NCI-H1048 (cell line): Measurements from ENCODE around the gene NEUROD2.

ENCODE experiments used
- DNase-seq: peaks from one replicate; lab custom pipeline; 2025; lab: John Stamatoyannopoulos, UW

NEUROD2 gene

DNA sequence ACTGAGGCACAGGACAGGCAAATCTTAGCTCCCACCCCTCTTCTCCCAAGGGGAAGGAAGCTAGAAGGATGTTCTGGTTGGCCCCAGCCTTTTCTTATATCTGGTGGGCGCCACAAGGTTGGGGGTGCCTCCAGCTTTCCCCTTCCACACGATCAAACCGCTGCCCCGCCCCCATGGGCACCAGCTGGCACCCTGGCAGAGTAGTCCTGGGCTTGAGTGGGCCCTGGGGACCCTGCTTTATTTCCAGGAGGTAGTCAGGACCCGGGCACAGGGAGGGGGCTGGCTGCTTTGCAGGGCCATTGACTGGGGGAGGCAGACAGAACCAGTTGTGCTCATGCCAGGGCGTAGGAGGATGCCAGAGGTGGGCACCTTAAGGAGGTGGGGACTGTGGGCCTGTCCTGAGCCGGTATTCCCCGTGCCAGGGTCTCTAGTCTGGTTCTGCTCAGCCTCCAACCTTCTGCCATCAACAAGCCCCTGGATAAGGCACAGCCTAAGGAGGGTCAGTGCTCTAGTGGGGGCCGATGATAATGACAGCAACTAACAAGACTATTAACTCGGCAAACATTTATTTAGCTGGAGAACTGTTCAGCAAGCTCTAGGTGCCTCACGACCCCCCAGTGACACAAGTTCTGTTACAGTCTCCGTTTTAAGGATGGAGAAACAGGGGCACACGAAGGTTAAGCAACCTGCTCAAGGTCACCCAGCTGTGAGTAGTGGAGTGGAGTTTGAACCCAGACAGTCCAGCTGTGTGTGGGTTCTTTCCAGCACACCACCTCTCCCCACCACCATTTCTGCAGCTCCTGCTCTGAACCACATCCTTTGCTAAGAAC lies 11.5 kb upstream of the NEUROD2 start:
- no peak for DNase-seq

DNA sequence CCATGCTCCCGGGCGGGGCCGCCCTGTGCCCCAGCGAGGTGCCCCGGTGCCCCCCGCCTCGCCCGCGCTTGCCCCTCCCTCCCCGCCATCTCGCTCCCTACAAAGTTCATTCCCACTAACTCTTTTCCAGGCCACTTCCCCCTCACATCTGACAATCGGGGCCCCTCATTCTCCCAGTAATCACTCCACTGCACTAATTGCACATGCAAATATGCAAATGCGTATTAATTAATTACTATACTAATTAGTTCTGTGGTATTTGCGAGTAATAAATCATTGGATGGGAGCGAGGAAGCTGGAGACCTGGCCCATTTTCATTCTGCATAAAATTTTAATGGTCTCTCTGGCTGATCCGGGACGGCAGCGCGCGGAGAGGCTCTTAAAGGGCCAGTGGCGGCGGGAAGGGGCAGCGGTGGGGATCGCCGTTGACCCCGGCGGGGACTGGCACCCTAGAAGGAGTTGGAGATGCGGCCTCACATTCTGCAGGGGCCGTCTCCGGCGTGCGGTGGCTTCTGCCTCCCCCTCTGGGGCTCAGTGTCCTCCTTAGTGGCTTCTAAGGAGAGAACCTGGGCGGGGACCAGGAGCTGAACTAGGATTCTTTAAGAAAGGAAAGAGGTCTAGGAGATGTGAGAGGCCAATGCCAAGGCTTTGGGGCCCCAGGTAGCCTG lies 10.7 kb upstream of the NEUROD2 start:
- DNase-seq: no peak

DNA sequence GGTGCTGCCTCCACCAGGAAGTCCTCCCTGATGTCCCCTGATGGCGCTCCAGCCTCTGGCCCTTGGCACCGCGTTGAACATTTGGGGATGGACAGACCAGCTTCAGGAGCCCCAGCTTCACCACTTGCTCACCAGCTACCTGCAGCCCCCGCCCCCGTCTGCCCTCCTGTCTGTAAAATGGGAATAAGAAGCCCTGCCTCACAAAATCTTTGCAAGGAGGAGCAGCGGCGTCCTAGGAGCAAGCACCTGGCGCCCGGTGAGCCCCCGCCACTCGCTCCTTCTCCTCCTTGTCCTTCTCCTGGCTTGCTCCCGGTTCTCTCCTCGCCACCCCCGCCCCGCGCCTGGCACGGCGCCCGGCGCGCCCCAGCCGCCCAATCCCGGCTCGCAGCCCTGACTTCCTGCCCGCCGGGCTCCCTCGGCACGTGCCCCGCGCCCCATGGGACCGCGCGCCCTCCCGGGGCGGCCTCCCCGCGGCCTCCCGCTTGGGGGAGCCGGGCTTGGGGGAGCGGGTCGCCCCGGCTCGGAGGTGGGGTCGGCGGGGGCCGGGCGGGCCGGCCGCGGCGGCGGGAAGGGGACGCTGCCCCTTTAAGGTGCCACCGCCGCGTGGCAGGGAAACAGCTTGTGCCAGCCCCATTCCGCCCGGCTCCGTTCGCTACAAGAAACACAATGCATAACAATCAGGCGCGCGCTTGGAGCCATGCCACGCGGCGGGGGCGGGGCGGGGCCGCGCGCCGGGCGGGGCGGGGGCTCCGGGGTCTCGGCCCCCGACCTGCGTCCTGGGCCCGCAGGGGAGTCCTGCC lies 9.9 kb upstream of the NEUROD2 start:
- no peak for DNase-seq

DNA sequence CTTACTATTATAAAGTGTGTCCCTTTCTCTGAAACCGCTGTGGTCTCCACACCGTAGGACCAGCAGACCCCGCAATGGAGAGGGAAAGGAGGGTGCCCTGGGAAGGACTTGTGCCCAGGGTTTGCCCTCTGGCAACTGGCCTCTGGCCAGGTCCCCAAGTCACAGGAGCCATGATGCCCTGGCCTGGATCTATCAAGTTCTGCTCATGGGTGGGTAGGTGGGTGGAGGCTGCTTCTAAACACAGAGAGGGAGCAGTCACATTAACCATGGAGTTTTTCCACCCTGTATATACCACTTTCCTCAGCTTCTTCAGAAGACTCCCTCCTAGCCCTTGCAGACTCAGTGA lies 9.4 kb upstream of the NEUROD2 start:
- DNase-seq: no peak

DNA sequence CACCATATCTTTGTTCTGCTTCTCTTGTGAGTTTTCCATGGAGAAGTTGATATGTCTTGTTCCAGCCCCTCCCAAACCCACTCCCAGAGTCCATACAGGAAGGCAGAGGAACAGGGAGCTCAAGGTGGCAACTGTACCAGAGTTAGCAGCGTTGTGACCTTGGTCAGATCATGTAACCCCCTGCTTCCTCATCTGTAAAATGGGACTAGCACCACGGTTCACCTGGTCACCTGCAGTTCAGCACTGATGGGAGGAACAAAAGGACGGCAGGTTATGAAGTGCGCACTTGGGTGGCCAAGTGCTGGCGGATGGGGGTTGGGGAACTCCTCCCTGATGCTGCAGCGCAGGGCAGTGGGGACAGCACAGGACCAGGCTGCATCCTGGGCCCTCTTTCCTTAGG lies 7.7 kb upstream of the NEUROD2 start:
- no peak for DNase-seq

DNA sequence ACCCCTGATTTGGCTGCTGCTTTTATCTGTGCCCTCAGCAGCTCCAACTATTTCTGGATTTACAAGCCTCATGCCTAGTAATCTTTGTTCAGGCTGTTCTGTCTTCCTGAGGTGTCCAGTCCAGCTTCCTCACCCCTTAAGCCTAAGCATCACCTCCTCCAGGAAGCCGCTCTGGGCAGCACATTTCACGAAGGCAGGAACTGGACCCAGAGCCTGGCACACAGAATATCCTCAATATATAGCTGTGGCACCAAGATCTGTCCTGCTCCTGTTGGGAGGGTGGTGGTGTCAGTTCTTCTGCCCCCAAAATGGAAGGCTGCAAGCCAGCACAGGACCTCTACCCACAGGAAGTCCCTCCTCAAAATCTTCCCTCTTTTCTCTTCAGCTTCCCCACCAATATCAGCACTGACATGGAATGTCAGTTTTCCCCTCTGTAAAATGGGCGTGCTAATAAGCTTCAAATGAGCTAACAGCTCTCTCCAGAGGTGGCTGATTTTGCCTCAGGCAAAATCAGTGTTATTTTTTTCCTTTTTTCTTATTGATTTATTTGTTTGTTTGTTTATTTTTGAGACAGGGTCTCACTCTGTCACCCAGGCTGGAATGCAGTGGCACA lies 6.9 kb upstream of the NEUROD2 start:
- DNase-seq: no peak

DNA sequence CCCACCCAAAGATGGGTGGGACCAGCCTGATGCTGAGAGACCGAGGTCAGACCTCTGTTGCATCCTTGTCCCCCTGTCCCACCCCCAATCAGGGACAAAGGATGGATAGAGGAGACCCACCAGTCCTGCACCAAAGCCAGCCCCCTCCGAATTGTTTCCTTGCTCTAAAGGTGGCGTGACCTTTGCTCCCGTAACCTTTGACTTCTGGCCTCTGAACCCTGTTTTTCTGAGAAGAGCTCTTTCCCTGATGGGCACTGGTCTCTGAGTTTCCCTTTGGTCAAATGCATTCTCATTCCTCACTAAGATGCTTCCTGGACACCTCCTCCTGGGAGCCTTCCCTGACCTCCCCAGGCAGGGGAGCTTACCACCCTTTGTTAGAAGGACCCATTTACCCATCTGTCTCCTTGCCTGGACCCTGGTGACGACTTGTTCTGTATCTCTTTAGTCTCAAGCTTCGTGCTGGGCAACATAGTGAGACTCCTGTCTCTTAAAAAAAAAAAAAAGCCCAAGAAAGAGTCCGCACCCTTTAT lies 5.3 kb upstream of the NEUROD2 start:
- no peak for DNase-seq

DNA sequence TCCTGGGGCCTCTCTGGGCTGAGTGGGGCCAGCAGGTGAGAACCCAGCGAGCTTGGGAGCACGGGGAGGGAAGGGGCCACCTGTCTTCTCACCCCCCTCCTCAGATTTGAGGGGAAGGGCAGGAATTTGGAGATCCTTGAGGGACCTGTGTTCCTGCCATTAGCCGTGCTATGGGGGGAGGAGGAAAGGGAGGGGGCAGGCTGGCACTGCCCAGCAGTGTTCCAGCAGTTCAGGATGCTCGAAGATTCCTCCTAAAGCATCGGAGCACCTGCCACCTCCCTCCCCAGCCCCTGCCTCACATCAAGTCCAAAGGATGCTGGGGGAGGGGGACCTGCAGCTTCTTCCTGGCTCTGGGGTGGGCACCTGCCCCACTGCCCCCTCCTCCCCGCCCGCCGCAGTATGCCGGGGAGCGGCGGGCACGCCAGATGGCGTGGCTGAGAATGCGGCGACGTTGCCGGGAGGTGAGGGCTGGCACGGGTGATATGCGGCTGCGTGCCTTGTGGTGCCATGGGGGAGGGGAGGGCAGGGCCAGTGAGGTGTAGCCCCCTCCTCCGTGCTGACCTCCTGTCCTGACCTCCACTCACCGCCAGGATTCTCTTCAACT lies 4.7 kb upstream of the NEUROD2 start:
- DNase-seq: no peak

DNA sequence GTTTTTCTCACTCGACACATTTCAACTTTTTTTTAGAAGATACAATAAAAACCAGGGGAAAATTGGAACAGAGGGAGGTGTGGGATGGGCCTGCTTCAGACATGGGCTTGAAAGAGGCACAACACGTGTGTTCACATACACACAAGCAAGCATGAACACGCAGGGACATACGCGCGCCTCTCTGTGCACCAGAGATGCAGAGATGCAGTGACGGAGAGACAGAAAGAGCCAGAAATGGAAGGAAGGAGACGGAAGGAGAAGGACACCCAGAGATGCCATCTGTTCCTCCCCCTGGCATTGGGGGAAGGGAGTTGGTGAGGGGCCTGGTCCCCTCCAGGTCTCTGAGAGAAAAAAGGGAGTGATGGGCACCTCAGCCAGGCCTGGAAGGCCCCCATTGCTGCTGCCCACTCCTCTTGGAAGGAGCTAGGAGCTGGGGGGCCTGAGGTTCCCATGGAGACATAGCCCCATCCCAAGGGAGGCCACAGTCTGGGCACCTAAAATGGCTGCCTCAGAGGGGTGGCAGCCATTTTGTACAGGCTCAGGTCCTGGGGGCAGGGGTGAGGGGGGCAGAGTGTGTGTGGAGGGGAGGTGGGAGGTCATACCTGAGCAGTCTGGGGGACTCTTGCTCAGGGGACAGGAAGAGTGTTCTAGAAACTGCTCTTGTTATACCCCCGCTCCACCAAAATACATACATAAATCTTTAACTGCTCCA lies 3.8 kb upstream of the NEUROD2 start:
- DNase-seq: no peak

DNA sequence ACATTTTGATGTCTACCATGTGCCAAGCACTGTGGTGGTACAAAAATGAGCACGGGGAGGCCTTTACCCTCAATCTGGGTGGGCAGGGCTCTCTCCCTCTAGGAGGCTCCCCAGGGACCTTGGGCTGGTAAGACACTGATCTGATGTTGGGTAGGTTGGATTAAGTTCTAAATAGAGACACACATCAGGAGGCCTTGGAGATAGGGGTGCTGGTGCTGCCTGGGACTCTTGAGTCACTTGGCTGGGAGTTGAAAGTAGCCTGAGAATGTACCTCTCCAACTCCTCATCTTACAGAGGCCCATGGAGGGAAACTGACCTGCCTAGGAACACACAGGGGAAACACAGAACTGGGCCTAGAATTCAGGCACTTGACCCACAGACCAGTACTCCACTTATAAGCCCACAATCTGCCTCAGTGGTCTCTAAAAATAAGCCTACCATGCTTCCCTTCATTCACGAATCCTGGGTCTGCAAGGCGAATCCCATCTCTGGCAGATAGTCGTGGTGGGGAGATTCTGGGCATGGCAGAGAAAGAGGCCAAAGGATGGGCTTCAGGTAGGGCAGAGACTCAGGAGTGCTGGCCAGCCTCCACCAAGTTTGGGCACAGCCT lies 1.8 kb upstream of the NEUROD2 start:
- no peak for DNase-seq

DNA sequence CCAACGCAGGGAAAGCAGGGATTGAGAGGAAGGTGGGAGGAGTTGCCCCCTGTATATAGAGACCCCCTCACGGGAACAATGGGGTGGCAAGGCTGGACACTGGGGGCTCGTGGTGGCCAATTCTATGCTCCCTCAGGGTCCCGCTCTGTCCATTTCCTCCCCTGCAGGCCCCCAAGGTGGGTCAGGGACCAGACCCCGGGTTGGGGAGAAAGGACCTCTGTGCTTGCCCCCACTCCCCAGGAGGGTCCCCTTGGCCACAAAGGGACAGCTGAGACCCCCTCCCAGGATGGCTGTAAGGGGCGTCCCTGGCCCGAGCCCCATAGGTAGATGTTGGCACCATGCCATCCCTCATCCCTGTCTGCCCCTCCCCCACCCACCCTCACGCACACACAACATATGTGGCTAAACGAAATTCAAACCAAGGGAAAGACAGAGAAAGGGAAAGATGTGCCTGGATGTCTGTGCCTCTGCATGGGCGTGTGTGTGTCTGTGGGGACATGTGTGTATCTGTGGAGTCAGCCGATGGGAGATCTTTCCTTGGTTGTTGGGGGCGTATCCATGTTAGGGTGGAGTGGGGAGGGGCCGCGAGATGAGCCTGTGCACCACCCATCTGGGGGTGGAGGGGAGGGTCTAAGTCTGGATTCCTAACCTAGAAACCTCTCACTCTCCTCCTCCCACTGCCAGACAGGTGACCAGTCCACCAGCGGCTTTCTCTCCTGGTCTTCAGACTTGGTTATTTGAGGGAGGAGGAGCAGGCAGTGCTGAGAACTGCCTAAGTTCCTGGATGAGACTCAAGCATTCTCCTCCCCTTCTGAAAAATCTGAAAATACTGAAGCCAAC lies 642 bp upstream of the NEUROD2 start:
- DNase-seq: no peak

DNA sequence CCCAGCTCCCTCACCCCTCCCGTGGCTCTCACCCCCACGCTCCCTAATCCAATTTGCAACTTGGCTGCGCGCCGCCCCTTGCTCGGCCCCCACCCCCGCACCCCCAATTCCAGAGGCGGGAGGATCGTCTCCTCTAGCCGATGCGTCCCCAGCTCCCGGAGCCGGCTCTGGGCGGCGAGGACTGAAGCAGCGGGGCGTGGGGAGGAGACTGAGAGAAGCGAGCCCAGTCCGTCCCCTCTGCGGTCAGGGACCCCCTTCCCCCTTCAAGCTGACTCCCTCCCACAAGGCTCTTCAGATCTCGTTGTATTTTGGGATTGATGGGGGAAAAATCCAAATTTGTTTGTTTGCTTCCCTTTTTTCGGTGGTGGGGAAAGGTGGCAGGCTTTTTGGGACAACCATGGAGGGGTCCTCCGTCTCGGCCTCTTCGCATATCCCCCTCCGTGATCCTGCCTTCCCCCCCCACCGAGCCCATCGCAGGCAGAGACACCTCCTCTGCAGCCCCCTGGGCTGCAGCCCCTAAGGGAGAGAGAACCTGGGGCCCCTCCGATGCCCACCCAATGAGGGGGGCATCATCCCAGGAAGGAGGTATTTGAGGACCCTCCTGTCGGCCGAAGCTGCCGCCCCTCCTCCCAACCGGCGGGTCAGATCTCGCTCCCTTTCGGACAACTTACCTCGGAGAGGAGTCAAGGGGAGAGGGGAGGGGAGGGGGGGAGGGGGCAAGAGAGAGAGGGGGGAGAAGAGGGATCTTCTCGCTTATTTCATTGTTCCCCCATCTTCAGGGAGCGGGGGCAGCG lies 466 bp downstream of the NEUROD2 start:
- no peak for DNase-seq

DNA sequence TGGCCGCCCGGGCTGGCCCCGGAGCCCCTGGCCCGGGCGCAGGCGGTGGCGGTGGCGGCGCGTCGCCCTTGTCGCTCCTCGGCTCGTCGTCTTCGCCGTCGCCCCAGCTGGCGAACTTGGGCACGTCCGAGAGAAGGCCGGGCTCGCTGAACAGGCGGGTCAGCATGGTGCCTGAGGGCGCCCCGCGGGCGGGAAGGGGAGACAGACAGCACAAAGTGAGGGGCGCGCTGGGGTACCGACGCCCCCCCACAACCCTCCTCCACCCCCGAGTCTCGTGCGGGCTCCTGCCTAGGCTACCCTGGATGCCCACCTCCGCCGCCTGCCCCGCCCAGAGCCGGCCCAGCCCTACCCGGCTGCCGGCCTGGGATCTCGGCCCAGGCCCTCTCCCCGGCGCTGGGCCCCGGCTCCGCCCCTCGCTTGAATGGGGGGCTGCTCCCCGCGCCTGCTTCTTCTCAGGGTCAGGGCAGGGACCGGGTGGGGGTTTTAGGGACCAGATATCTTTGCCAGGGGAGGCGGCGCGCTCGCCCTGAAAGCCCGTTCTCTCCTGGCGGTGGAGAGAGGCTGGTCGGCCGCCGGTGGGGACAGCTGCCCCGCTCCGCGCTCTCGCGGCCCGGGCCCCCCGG lies 1.2 kb downstream of the NEUROD2 start:
- no peak for DNase-seq

DNA sequence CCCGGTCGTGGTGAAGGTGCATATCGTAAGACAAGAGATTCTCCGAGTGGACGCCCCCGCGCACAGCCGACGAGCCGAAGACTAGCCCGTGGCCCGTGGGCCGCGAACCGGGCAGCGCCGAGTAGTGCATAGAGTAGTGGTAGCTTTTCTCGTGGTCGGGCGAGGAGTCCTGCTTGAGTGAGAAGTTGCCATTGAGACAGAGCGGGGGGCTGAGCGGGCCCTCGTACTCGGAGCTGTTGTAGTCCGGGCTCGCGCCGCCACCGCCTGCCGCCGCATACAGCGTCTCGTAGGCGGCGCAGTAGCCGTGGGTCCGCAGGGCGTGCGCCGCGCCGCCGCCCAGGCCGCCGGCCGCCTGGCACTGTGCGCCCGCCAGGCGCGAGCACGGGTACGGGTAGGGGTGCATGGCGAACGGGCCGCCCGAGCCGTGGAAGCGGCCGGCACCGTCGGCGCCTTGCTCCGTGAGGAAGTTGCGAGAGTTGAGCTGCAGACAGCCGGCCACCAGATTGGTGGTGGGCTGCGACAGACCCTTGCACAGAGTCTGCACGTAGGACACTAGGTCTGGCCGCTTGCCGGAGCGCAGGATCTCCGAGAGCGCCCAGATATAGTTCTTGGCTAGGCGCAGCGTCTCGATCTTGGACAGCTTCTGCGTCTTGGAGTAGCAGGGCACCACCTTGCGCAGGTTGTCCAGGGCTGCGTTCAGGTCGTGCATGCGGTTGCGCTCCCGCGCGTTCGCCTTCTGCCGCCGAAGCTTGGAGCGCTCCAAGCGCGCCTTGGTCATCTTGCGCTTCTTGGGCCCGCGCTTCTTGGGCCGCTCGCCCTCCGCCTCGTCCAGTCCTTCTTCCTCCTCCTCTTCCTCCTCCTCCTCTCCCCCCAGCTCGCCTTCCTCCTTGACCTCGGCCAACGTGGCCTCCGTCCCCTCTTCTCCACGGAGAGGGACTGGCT lies 2.0 kb downstream of the NEUROD2 start:
- no peak for DNase-seq

DNA sequence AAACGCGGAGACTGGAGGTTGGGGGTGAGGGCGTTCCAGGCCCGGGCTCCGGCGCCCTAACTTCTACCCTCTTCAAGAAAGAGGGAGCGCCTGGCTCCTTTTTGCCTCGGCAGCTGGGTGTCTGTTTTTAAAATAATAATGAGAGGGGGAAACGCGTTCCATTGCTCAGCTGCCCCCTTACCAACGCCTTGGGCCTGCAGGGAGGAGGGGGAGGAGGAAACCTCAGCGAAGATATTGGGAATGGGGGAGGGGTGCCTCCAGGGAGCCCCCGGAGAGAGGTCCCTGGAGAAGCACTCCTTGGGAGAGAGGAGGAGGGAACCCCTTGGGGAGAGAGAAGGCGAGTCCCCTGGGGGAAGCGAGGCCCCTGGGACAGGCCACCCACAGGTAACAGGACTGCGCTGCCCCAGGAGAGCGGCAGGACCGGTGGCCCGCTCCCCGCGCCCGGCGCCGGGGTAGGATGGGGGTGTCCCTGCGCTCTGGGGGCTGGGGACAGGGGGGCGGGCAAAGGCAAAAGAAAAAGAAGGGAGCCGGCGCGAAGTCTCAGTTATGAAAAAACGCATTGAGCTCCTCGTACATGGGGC lies 2.7 kb downstream of the NEUROD2 start:
- no peak for DNase-seq

DNA sequence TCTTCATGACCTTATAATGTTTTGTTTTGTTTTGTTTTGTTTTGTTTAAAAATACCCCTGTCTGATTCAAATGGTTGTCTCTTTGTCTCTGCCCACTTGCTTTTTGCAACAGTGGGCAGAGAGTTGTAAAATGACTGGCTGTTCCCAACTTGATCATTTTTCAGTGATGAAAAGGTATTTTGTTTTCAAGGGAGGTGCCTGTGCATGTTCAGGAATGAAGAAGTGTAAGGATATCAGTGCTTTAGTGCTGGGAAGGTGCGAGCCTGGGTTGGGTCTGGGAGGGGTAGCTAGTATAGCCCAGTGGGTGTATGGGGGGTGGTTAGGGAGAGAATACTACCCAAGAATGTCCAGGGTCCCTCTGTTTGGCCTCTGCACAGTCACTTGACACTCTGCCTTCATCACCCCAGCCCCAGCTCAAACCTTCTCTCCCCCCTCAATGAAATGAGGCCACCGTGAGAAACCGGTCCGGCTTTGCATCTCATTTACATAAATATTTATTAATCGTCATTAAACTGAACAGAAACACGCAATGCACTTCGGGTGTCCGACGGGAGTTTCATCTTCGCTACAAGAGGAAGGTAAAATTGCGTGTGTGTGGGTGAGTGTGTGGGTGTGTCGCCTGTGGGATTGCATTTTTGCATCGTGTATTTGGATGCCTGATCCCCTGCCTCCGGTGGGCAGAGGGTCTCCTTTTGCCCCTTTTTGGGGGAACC lies 4.3 kb downstream of the NEUROD2 start:
- DNase-seq: no peak
